T-helper 1 cell treated with Interleukin-12 subunit alpha and Interleukin-12 subunit beta and Interleukin-4 antibody, amounts not matched to agents 30 ng/mL and 1 ng/mL, for 36 hours (primary cell): ENCODE measurements around the gene SELPLG. TPM values are rescaled to one million over a fixed set of nuclear protein-coding genes. Genes with fewer than 3 reads are reported as not detected.

Source experiments
- intact Hi-C: fragments of 100-400 bp; cut with micrococcal nuclease; formaldehyde crosslinking; loops from one replicate; pipeline ENCODE4 v1.15.1; 2024
- total RNA-seq: library from RNA; stranded (reverse); gene quantifications from 2 replicates; pipeline ENCODE4 v1.2.3, GENCODE V29; 2022

The SELPLG gene
- total RNA-seq, 1 donor from 2014 or later, result 239 TPM

GRCh38 chr12:108622421-108622820 lies 11.3 kb downstream of the SELPLG start:
- intact Hi-C loops, result no loop called here

GRCh38 chr12:108621161-108621560 lies 12.5 kb downstream of the SELPLG start:
- intact Hi-C loops, result no loop called here

DNA sequence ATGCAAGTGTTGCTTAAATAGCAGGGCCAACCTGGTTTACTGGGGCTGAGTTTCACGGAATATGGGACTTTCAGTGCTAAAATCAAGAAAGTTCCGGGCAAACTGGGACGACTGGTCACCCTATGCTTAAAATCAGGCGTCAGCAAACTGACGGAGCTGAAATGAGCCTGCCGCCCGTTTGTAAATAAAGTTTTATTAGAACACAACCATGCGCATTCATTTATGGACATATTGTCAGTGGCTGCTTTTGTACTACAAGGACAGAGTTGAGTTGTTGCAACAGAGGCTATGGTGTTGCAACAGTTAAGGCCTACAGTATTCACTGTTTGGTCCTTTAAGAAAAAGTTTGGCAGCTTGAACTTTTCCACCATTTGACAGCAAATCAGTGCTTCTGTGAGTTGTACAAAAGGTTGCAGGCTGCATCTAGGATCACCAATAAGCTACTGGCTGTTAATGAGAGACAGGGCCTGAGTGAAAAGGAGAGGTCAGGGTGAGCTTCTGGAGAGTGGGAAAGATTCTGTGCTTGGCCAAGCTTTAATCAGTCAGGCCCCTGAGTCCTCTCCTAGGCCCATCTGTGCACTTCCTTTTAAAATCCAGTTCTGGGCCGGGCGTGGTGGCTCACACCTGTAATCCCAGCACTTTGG lies 13.3 kb downstream of the SELPLG start:
- intact Hi-C loops, result no loop called here

DNA sequence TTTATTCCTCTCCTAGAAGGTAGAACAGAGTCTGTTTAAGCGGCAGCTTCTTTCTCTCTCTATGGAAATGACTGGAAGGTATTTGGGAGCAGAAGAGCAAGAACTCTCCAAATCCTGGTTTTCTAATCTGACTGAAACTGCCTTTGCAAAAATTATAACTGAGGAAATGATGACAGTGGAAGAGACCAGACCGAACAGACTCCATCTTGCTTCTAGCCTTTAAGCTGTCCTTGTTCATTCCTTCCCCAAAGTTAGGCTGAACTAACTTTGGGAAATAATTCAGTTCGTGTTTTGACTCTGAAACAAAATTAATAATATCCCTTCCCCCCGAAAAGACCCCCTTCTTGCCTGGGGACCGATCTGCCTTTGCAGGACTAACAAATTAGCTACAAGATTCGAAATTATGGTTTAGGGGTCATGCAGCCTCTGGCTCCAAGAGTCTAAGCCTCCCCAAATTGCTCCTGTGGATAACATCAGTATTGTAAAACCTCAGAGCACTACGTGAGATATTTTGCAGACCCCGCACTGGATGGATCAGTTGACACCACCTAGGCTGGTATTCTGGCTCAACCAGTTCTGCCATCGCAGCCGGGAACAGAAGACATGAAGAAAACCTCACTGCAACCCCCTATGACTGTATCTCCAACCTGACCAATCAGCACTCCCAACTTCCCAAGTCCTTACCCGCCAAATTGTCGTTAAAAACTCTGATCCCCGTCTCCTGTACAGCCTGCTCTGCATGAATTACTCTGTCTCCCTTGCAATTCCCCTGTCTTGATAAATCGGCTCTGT lies 14.1 kb downstream of the SELPLG start:
- intact Hi-C loops, result loop anchor here (2.0 to 5.0 kb wide), 2 partner anchors 331 to 533 kb away; no protein-coding TSS in a partner anchor

- intact Hi-C loops, result loop anchor here (1.0 to 5.0 kb wide), 7 partner anchors 9 to 533 kb away; partner anchors contain the start of gene ALKBH2
Measured at GRCh38 chr12:108618953-108619274, 14.8 kb downstream of the SELPLG start.

DNA sequence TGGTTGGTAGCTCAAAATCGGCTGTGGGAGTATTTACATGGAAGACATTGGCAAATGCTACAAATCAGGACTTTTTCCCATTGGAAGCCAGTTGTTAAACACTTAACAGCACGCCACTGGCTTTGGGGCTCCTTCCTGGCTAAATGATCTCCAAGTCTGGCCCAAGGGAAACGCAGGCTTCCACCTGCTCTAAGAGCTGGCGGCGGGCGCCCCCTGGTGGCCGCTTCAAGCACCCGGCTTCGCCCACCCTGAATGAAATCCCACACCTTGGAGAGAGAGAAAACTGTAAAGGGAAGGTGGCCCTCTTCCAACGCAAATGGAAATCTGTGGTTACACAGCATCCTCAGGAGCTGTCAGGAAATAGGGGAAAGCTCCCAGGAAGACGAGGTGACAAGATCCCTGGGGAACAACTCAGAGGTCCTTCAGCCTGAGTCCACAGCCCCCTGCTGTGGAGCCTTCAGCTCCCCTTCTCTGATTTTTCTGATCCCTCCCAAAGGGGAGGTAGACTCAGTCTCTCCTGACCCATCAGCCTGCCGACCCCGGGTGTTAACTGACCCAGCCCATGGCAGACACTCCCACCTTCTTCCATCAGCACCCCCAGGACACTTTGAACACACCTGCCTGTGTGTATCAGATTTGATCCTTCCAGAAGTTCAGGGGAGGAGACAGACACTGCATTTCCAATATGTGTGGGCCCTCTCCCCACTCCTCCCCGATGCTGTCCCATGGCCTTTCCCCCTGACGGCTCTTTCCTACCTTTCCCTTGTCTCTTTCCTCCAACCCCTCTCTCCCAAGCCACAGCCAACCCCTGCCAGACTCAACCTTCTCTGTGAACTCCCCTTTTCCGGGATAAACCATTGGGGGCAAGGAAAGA lies 15.4 kb downstream of the SELPLG start:
- intact Hi-C loops, result loop anchor here (1.0 to 5.0 kb wide), 7 partner anchors 10 to 534 kb away; partner anchors contain the start of gene ALKBH2

DNA sequence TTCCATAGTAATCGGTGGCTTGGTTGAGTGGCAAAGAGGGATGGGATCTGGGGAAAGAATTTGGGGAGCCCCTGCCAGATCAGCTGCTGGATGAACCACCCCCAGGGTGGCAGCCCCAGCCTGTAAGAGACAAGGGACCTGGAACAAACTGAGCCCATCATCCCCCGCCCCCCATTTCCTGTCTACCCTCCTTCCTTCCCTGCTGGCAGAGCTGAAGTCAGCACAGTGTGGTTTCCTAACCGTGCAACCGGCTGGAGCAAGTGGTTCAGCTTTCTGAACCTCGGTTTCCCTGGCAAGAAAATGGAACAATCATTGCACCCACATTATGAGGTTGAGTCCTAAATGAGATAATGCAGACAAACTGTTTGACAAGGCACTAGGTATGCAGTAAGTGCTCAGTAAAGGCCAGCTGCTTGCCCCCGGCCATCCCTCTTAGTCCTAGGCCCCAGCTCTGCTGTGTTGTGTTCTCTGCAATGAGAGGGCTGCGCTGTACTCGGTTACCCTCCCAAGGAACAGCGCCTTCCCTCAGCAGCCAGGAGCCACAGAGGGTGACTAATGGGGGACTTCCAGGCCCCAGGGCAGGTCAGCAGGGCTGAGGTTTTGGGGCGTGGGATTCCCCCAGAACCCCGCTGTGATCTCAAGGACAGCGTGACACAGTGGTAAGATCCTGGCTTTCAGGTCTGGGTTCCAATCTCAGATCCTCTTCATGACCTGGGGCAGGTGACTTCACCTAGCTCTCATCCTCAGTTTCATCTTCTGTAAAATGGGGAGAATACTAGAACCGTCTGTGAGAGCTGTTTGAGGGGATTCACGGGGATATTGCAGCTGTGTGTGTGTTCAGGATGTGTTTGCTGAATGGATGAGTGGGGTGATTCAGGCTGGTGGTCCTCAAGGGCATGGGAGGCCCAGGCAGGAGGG lies 16.5 kb downstream of the SELPLG start:
- intact Hi-C loops, result loop anchor here (1.0 to 5.0 kb wide), 7 partner anchors 16 to 535 kb away; partner anchors contain the start of genes CORO1C, SELPLG and USP30

GRCh38 chr12:108616359-108616758 lies 17.3 kb downstream of the SELPLG start:
- intact Hi-C loops, result loop anchor here (5.0 kb wide), 1 partner anchor 536 kb away; no protein-coding TSS in a partner anchor

DNA sequence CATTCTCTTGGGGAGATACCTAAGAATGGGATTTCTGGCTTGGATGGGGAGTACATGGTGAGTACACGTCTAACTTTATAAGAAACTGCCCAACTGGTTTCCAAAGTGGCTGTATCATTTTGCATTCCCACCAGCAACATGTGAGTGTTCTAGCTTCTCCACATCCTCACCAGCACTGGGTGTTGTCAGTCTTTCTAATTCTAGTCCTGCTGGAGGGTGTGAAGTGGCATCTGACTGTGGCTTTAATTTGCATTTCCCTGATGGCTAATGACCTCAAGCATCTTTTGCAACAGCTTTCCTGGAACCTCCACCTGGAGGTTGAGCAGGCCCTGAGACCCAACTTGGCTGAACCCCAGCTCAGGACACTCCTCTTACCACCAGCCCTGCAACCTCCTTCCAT lies 17.8 kb downstream of the SELPLG start:
- intact Hi-C loops, result loop anchor here (5.0 kb wide), 1 partner anchor 536 kb away; no protein-coding TSS in a partner anchor

GRCh38 chr12:108614639-108615038 lies 19.1 kb downstream of the SELPLG start:
- intact Hi-C loops, result loop anchor here (5.0 kb wide), 1 partner anchor 538 kb away; no protein-coding TSS in a partner anchor

GRCh38 chr12:108614041-108614440 lies 19.7 kb downstream of the SELPLG start:
- intact Hi-C loops, result no loop called here

GRCh38 chr12:108613548-108613947 lies 20.1 kb downstream of the SELPLG start:
- intact Hi-C loops, result no loop called here

DNA sequence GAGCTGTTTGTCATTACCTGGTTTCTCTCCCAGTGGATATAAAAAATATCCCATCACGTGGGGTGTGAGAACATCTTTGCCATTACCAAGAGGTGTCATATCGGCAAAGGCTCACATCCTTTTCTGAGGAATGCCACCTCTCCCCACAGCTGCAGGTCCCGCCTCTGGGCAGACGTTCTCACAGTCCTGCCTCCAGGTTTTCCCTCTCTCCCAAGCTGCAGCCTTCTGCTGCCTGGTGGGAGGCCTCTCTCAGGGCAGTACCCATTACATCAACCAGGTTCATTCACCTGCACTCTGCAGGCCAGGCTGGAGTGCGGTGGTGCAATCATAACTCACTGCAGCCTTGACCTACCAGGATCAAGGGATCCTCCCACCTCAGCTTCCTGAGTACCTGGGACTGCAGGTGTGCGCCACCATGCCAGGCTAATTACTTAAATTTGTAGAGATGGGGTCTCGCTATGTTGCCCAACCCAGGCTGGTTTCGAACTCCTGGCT lies 20.9 kb downstream of the SELPLG start:
- intact Hi-C loops, result no loop called here

- intact Hi-C loops, result no loop called here
Measured at GRCh38 chr12:108611884-108612415, 21.7 kb downstream of the SELPLG start.

GRCh38 chr12:108610856-108611605 lies 22.7 kb downstream of the SELPLG start:
- intact Hi-C loops, result no loop called here

- intact Hi-C loops, result no loop called here
Measured at GRCh38 chr12:108610336-108610815, 23.3 kb downstream of the SELPLG start.

GRCh38 chr12:108609537-108610335 lies 24.0 kb downstream of the SELPLG start:
- intact Hi-C loops, result no loop called here

DNA sequence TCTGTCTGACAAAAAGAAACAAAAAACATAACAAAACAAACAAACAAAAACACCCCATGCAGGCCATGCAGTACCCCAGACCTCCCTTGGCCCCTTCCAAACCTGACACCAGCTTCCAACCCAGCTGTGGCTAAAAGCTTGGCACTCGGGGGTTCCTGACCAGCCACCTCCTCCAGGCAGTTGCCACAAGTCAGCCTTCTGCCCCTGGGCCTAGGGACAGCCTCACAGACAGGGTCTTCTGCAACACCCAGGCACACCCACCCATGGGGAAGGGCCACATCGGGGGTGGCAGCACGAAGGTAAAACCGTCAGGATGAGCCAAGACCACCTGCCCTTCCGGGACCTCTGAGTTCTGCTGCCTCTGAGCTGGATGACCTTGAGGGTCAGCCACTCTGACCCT lies 25.1 kb downstream of the SELPLG start:
- intact Hi-C loops, result no loop called here
